ENCODE results near the gene FMNL1.
"Not testable (repeated sequence)": the region's sequence is repeated elsewhere in the genome, so short reads cannot be mapped to it uniquely, and the experiment has no call there.

FMNL1 gene

GRCh38 chr17:45234641-45235415 is 13.1 kb downstream of the FMNL1 start:
- no peak for DNase-seq (ENCODE audit: low read depth in 1 of 2, low spot score in 1 of 2)

- peak; percentile 58 to 66 for DNase-seq (ENCODE audit: low read depth in 1 of 2, low spot score in 1 of 2)
Measured at GRCh38 chr17:45235416-45236281, 14.0 kb downstream of the FMNL1 start.

- DNase-seq (ENCODE audit: low read depth in 1 of 2, low spot score in 1 of 2): no peak
Measured at GRCh38 chr17:45236282-45236606, 14.6 kb downstream of the FMNL1 start.

GRCh38 chr17:45237686-45238085 is 16.0 kb downstream of the FMNL1 start:
- no peak for DNase-seq (ENCODE audit: low read depth in 1 of 2, low spot score in 1 of 2)

- DNase-seq (ENCODE audit: low read depth in 1 of 2, low spot score in 1 of 2): no peak
Measured at GRCh38 chr17:45238155-45238774, 16.6 kb downstream of the FMNL1 start.

GRCh38 chr17:45240905-45241327 is 19.2 kb downstream of the FMNL1 start:
- DNase-seq (ENCODE audit: low read depth in 1 of 2, low spot score in 1 of 2): no peak

GRCh38 chr17:45241328-45242028 is 19.8 kb downstream of the FMNL1 start:
- DNase-seq (ENCODE audit: low read depth in 1 of 2, low spot score in 1 of 2): no peak

GRCh38 chr17:45242029-45242414 is 20.3 kb downstream of the FMNL1 start:
- no peak for DNase-seq (ENCODE audit: low read depth in 1 of 2, low spot score in 1 of 2)

- no peak for DNase-seq (ENCODE audit: low read depth in 1 of 2, low spot score in 1 of 2)
Measured at GRCh38 chr17:45243750-45244149, 22.1 kb downstream of the FMNL1 start.

- no peak for DNase-seq (ENCODE audit: low read depth in 1 of 2, low spot score in 1 of 2)
Measured at GRCh38 chr17:45244725-45245656, 23.3 kb downstream of the FMNL1 start.

- DNase-seq (ENCODE audit: low read depth in 1 of 2, low spot score in 1 of 2): no peak
Measured at GRCh38 chr17:45246338-45246737, 24.7 kb downstream of the FMNL1 start.

- no peak for DNase-seq (ENCODE audit: low read depth in 1 of 2, low spot score in 1 of 2)
Measured at GRCh38 chr17:45246861-45247428, 25.3 kb downstream of the FMNL1 start.

GRCh38 chr17:45247429-45248131 is 25.9 kb downstream of the FMNL1 start:
- DNase-seq (ENCODE audit: low read depth in 1 of 2, low spot score in 1 of 2): peak; percentile 91 to 96

GRCh38 chr17:45248132-45248957 is 26.7 kb downstream of the FMNL1 start:
- DNase-seq (ENCODE audit: low read depth in 1 of 2, low spot score in 1 of 2): peak; percentile 68 to 73

GRCh38 chr17:45251931-45252330 is 30.2 kb downstream of the FMNL1 start:
- no peak for DNase-seq (ENCODE audit: low read depth in 1 of 2, low spot score in 1 of 2)

GRCh38 chr17:45253237-45253636 is 31.6 kb downstream of the FMNL1 start:
- DNase-seq (ENCODE audit: low read depth in 1 of 2, low spot score in 1 of 2): not testable (repeated sequence)

- DNase-seq (ENCODE audit: low read depth in 1 of 2, low spot score in 1 of 2): no peak
Measured at GRCh38 chr17:45253879-45254278, 32.2 kb downstream of the FMNL1 start.

GRCh38 chr17:45255358-45255757 is 33.7 kb downstream of the FMNL1 start:
- no peak for DNase-seq (ENCODE audit: low read depth in 1 of 2, low spot score in 1 of 2)
